Stimulated activated naive CD4-positive, alpha-beta T cell (primary cell): ENCODE results near the gene SNX10.

Experiments used
- DNase-seq, 6 experiments: peaks; one replicate each; lab custom pipeline; 2025; lab: John Stamatoyannopoulos, UW

Gene SNX10

DNA sequence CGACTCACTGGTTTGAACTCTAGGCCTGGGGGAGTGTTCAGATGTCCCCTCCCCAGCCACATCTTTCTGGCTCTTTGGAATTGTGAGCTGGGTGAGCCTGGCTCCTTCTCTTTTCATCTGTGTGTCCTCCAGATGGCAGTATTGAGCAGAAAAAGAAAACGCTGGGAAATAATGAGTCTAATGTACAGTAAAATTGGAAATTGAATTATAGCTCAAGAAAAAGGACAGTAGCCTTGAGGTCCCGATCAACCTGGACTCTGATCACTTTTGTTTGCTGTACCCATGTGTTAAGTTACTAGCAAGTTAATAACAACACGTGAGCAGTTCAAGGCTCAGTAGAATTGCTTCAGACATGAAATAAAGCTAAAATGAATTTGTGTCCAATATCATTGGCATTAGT lies 77.9 kb downstream of the SNX10 start:
- DNase-seq = peak in 4 of 6 experiments; percentile 7 to 69 (median 26)

DNA sequence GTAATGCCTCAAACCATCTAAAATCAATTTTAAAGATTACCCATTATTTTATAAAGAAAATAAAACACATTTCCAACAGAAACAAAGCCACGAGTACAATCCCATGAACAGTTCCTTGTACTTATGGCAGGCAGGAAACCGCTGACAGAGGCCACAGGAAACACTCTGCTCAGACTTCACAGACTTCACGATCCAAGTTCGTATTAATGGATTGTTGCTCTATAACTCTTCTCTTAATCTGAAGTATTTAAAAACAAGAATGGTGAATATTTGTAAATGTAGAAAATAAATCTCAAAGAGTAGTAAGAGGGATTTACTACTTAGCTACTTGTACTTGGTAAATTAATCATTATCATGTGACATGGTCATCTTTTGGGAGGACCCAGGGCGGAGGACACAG lies 78.3 kb downstream of the SNX10 start:
- peak in 1 of 6 experiments; percentile 28 for DNase-seq

GRCh38 chr7:26372249-26372648 lies 80.6 kb downstream of the SNX10 start:
- DNase-seq = no peak

DNA sequence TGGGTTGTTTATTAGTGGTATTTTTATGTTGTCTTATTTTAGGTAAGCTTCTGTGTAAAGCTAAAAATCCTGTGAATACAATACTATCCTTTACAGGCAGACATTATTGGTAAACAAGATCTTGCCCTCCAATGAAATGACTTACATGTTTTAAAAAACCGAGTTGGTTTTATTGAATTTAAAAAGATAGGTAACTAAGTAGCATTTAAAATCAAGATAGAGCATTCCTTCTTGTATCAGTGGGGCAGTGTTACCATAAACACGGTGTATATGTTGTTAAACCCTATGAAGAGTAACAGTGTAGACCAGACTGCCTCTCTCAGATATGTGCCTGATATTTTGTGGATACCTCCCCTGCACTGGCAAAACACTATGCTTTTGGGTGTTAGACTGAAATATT lies 81.0 kb downstream of the SNX10 start:
- DNase-seq = no peak

GRCh38 chr7:26374647-26375373 lies 83.1 kb downstream of the SNX10 start:
- DNase-seq = no peak

- peak in 1 of 6 experiments; percentile 43 for DNase-seq
These were observed 84.1 kb downstream of the SNX10 start for GRCh38 chr7:26375726-26376174.

DNA sequence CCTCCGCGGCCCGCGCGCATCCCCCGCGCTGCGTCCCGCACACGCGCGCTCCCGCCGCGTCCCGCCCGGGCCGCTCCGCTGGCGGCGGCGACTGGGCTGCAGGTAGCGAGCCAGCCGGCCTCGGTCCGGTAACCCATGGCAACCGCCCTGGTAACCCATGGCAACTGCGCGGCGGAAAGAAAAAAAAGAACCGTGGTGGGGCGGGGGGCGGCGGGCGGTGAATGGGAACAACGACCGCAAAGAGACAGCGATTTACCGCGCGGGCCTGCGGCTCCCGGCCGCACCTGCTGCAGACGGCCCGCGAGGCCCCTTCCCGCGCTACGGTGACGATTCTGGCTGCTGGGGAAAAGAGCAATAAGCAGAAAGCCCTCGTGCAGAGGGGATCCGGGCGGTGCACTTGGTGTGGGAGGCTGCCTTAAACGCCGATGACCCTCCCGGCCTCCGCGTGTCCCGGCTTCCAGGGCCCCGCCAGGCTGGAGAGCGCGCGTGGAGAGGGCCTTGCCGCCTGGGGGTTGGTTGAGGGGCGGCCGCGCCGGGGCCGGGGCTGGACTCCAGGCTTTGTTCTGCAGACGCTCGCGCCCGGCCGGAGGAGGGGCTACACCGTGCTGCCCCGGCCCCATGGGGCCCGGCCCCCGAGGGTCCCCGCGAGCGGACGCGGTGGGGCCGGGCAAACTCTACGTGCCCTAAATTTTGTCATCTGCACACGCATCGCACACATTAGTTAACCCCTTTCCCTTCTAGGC lies 84.7 kb downstream of the SNX10 start:
- peak in 4 of 6 experiments; percentile 13 to 43 (median 24) for DNase-seq

- DNase-seq = no peak
These were observed 86.4 kb downstream of the SNX10 start for GRCh38 chr7:26378016-26378415.

GRCh38 chr7:26379711-26380110 lies 88.0 kb downstream of the SNX10 start:
- no peak for DNase-seq

- no peak for DNase-seq
These were observed 90.1 kb downstream of the SNX10 start for GRCh38 chr7:26381476-26382353.

GRCh38 chr7:26385240-26385639 lies 93.6 kb downstream of the SNX10 start:
- DNase-seq = no peak

DNA sequence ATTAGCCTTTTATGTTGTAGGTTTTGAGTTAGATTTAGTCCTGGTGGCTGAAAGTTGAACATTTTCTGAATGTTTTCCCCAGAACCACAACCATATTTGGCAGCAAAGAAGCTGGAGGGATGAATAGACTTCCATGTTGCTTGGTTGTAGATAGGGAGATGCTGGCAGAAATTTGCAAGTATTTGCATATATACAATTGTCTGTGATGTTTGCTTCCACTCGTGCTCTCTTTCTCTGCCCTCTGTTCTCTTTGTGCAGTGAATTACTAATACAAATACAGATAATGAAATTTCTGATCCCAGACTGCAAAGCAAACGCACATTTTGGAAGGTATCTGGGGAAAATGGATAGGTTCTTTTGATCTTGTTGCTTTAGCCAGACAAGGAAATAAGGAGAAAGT lies 96.1 kb downstream of the SNX10 start:
- no peak for DNase-seq

GRCh38 chr7:26388256-26388655 lies 96.6 kb downstream of the SNX10 start:
- no peak for DNase-seq

DNA sequence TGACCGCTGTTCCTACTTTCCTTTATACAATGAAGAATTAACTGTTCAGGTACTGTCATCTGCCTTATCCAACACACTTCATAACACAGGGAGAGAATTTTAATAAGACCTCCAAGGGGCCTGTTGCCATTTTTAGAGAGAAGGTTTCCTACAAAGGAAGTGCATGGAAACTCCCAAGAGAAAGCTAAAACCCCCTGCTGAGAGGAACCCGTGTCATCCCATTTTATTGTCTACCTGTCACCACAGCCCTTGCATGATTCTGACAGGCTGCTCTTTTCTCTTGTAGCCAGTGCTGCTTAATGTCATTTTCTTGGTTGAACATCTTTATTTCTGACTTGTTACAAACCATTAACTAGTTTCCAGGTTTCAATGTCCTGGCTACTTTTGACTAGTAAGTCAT lies 98.4 kb downstream of the SNX10 start:
- DNase-seq = no peak

- no peak for DNase-seq
These were observed 102.2 kb downstream of the SNX10 start for GRCh38 chr7:26393818-26394217.

- DNase-seq = no peak
These were observed 105.7 kb downstream of the SNX10 start for GRCh38 chr7:26397332-26397731.

GRCh38 chr7:26397796-26398426 lies 106.2 kb downstream of the SNX10 start:
- DNase-seq = no peak

DNA sequence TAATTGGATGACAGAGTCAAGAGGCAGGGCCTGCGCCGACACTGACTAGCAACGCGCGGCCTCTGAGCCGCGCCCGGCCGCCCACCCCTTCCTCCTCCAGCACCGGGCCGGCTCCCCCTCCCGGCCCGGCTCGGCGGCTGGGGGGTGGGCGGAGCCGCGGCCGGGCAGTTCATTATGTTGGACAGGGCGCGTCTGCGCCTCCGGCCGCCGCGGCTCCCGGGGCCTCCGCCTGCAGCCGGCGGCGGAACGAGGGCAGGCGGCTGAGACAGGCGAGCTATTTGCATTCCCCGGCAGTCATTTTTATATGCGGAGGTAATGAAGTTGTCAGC lies 106.7 kb downstream of the SNX10 start:
- peak in 1 of 6 experiments; percentile 15 for DNase-seq

- DNase-seq = peak in 2 of 6 experiments; percentile 3 to 20
These were observed 107.3 kb downstream of the SNX10 start for GRCh38 chr7:26398756-26399509.

- no peak for DNase-seq
These were observed 108.1 kb downstream of the SNX10 start for GRCh38 chr7:26399736-26400135.

- DNase-seq = no peak
These were observed 112.0 kb downstream of the SNX10 start for GRCh38 chr7:26403640-26404039.
